ENCODE measurements around the gene IGSF9.

The IGSF9 gene

GRCh38 chr1:159891275-159892157, 53.9 kb downstream of the IGSF9 start:
- TF ChIP-seq CTCF (IDR thresholded peaks at IDR 0.05; ENCODE audit: low read depth, low read length) = peak; percentile 100
- peak; percentile 77 for DNase-seq (ENCODE audit: extremely low read depth, low read depth)

GRCh38 chr1:159890390-159890789, 55.0 kb downstream of the IGSF9 start:
- no peak for TF ChIP-seq CTCF (IDR thresholded peaks at IDR 0.05; ENCODE audit: low read depth, low read length)
- no peak for DNase-seq (ENCODE audit: extremely low read depth, low read depth)

GRCh38 chr1:159889821-159890252, 55.6 kb downstream of the IGSF9 start:
- peak; percentile 80 for DNase-seq (ENCODE audit: extremely low read depth, low read depth)
- TF ChIP-seq CTCF (IDR thresholded peaks at IDR 0.05; ENCODE audit: low read depth, low read length) = no peak

GRCh38 chr1:159889202-159889601, 56.2 kb downstream of the IGSF9 start:
- DNase-seq (ENCODE audit: extremely low read depth, low read depth) = no peak
- no peak for TF ChIP-seq CTCF (IDR thresholded peaks at IDR 0.05; ENCODE audit: low read depth, low read length)

GRCh38 chr1:159884296-159884695, 61.1 kb downstream of the IGSF9 start:
- TF ChIP-seq CTCF (IDR thresholded peaks at IDR 0.05; ENCODE audit: low read depth, low read length) = no peak
- no peak for DNase-seq (ENCODE audit: extremely low read depth, low read depth)

GRCh38 chr1:159883134-159883533, 62.3 kb downstream of the IGSF9 start:
- no peak for TF ChIP-seq CTCF (IDR thresholded peaks at IDR 0.05; ENCODE audit: low read depth, low read length)

GRCh38 chr1:159882527-159882862, 62.9 kb downstream of the IGSF9 start:
- no peak for TF ChIP-seq CTCF (IDR thresholded peaks at IDR 0.05; ENCODE audit: low read depth, low read length)
- DNase-seq (ENCODE audit: extremely low read depth, low read depth) = no peak

More at GRCh38 chr1:159883134-159883533, 62.3 kb downstream of the IGSF9 start:
- no peak for DNase-seq (ENCODE audit: extremely low read depth, low read depth)
